Nephron progenitor cell (in vitro differentiated cells): ENCODE results near the gene KCTD1.
A peak's percentile ranks its signal among the peaks of the same experiment; 100 is the strongest.
"Not testable (repeated sequence)": the region's sequence is repeated elsewhere in the genome, so short reads cannot be mapped to it uniquely, and the experiment has no call there.

Source experiments
- DNase-seq: peaks from one replicate; pipeline ENCODE4 v3.0.0; 2021
- H3K27ac Mint-ChIP-seq: 2 replicates; pipeline ENCODE4 v1.8.0; 2021; ENCODE audit warnings: mild to moderate bottlenecking, moderate library complexity, mixed read lengths
- H3K27me3 Mint-ChIP-seq: 2 replicates; pipeline ENCODE4 v1.8.0; 2021; ENCODE audit warnings: mild to moderate bottlenecking, low read depth, mixed read lengths; ENCODE audit not compliant: poor library complexity
- H3K36me3 Mint-ChIP-seq: 2 replicates; pipeline ENCODE4 v1.8.0; 2021; ENCODE audit warnings: low read depth, mixed read lengths
- H3K4me1 Mint-ChIP-seq: 2 replicates; pipeline ENCODE4 v1.8.0; 2021; ENCODE audit warnings: mixed read lengths
- H3K4me3 Mint-ChIP-seq: 2 replicates; pipeline ENCODE4 v1.8.0; 2021; ENCODE audit warnings: mild to moderate bottlenecking, moderate library complexity, mixed read lengths
- H3K9me3 Mint-ChIP-seq: 2 replicates; pipeline ENCODE4 v1.8.0; 2021; ENCODE audit warnings: mild to moderate bottlenecking, moderate library complexity, mixed read lengths
- CTCF ChIP-seq: fragments of 200-600 bp; sonication (generic); IDR thresholded peaks from 2 replicates; pipeline ENCODE4 v1.5.0; 2021; ENCODE audit warnings: antibody characterized with exemption

Gene KCTD1

DNA sequence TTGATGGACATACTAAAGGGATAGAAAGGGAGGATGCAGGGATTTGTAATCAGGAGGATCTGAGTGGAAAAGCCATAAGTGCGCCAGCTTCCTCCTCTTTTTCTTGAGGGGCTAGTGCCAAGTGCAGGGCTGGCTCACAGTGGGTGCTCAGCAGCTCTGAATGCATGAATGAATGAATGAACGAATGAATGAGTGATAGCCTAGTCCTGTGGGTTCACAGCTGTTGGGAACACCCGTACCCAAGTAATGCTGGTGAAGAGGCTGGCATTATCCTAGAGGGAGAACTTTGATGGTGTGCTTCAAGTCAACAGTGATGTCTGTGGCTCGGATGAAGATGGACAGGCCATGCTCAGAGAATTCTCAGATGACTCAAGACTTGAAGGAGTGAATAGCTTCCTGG lies 108.8 kb downstream of the KCTD1 start:
- Mint-ChIP-seq H3K4me3 (no peak overlapping the region), H3K4me1 (peaks cover 47% of the 10 kb centered on the region), H3K36me3 (peaks cover 9% of the 10 kb centered on the region), H3K27ac (no peak overlapping the region), H3K9me3 (peaks cover 13% of the 10 kb centered on the region), H3K27me3 (peaks cover 7% of the 10 kb centered on the region)
- DNase-seq = no peak
- no peak for TF ChIP-seq CTCF

DNA sequence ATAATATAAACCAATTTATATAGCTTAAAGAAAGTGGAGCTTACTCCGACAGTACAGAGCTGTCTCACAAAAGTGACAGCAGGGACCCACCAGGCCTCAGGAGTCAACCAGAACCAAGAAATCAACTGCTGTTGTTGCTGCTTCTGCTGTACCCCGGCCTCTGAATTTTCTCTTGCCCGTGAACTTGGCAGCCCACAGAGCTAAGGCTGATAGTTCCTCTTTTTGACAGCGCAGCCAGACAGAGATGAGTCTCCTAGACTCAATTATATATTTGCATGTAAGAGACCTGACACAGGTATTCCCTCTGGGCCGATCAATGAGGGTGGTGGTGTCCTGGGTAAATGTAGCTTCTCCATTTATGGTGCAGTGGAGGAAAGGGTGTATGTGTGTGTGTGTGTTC lies 109.4 kb downstream of the KCTD1 start:
- no peak overlapping the region for H3K27ac Mint-ChIP-seq
- TF ChIP-seq CTCF = no peak
- DNase-seq = no peak
- peaks cover 7% of the 10 kb centered on the region for H3K36me3 Mint-ChIP-seq
- H3K9me3 Mint-ChIP-seq = peaks cover 8% of the 10 kb centered on the region
- H3K4me1 Mint-ChIP-seq = peaks cover 47% of the 10 kb centered on the region
- H3K4me3 Mint-ChIP-seq = no peak overlapping the region
- peaks cover 7% of the 10 kb centered on the region for H3K27me3 Mint-ChIP-seq

- not testable (repeated sequence) for H3K36me3 Mint-ChIP-seq, H3K27ac Mint-ChIP-seq, H3K27me3 Mint-ChIP-seq, H3K4me3 Mint-ChIP-seq, H3K9me3 Mint-ChIP-seq, DNase-seq
- peaks cover 47% of the 10 kb centered on the region for H3K4me1 Mint-ChIP-seq
Measured at GRCh38 chr18:26437634-26438033, 110.7 kb downstream of the KCTD1 start.

DNA sequence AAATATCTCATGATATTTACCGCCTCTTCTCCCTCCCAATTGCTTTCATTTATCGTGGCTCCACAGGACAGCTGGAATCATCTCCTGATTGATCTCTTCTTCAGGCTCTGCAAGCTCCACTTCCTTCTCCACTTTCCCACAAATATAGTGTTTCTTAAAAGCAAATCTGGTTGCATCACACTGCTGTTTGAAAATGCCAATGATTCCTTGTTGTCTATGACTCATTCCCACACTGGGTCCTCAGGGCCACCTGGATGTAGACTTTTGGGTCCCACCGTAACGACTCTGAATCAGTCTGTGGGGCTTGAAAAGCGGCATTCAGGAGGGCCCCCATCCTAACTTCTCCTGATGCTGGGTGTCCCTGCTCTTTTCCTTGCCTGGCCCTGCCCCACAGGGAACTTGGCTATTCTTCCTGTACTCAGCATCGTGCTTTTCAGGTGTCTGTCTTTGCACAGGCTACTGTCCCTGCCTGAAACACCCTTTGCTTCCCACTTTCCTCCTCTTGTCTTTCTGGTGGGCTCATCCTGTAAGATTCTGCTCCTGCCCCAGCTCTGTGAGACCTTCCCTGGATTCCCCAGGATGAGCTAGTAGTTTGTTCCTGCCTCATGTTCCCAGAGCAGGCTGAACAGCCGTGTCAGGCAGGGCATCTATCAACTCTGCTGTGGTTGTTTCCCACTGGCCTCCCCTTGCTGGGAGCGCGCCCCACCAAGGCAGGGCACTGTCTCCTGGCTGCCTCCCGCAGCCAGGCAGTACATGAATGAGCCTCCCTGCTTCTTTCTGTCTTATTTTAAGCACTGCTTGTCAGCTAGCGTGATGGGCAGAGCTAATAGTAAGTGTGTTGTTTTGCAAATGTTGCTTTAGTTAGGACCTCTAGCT lies 111.9 kb downstream of the KCTD1 start:
- Mint-ChIP-seq H3K9me3 (no peaks in the 10 kb centered on the region), H3K4me1 (peaks cover 34% of the 10 kb centered on the region), H3K4me3 (no peak overlapping the region), H3K27me3 (peaks cover 7% of the 10 kb centered on the region), H3K36me3 (no peaks in the 10 kb centered on the region), H3K27ac (no peak overlapping the region)
- no peak for TF ChIP-seq CTCF
- DNase-seq = peak; percentile 18

GRCh38 chr18:26435415-26436095 lies 112.8 kb downstream of the KCTD1 start:
- H3K27me3 Mint-ChIP-seq = peaks cover 7% of the 10 kb centered on the region
- peak overlapping the region; percentile 23 for H3K27ac Mint-ChIP-seq
- H3K4me3 Mint-ChIP-seq = no peak overlapping the region
- no peak for DNase-seq
- no peak for TF ChIP-seq CTCF
- no peaks in the 10 kb centered on the region for H3K9me3 Mint-ChIP-seq
- H3K36me3 Mint-ChIP-seq = no peaks in the 10 kb centered on the region
- peaks cover 27% of the 10 kb centered on the region for H3K4me1 Mint-ChIP-seq

DNA sequence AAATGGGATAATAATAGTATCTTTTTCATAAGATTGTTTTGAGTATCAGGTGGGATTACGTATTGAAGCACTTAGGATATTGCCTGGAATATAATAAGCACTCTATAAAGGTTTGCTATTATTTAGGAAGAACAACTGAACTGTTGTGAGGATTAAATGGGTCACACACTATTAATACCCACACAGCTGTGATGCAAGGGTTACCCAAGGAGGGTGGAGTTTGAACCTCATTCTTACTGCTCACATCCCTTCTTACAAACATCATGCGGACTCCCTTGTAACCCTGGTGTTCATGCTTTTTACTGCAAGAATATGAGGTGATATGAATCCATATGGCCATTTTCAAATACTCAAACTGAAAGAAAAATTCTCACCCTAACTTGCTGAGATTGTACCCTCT lies 113.5 kb downstream of the KCTD1 start:
- H3K36me3 Mint-ChIP-seq = no peaks in the 10 kb centered on the region
- no peak for DNase-seq
- H3K27ac Mint-ChIP-seq = no peak overlapping the region
- H3K4me1 Mint-ChIP-seq = peaks cover 34% of the 10 kb centered on the region
- H3K4me3 Mint-ChIP-seq = no peak overlapping the region
- no peaks in the 10 kb centered on the region for H3K9me3 Mint-ChIP-seq
- H3K27me3 Mint-ChIP-seq = peaks cover 7% of the 10 kb centered on the region
- no peak for TF ChIP-seq CTCF
